Spleen (tissue), 7 donors: ENCODE results near the gene MARK1.

Source experiments
- CTCF ChIP-seq, 11 experiments: fragments of 200-600 bp in 7 of 11; fragments of 450-650 bp in 4 of 11; sonication (generic) in 4 of 11; IDR thresholded peaks in 8 of 11; conservative IDR thresholded peaks in 3 of 11; 1 replicate in 7 of 11; 2 replicates in 4 of 11; pipeline versions ENCODE4 v1.4.0 to v1.8.0; 2016 to 2021; ENCODE audit warnings: antibody characterized with exemption in 11 of 11, inconsistent platforms in 4 of 11, mild to moderate bottlenecking in 1 of 11
- POLR2A ChIP-seq, 3 donors: fragments of 450-650 bp; IDR thresholded peaks; one replicate each; pipeline ENCODE4 v1.5.1; 2017; ENCODE audit warnings: antibody characterized with exemption in 3 of 3, mild to moderate bottlenecking in 1 of 3
- POLR2AphosphoS5 ChIP-seq, 3 donors: sonication (generic); formaldehyde crosslinking; IDR thresholded peaks; one replicate each; pipeline ENCODE4 v1.5.1; 2017; ENCODE audit warnings: antibody characterized with exemption in 3 of 3
- donor health status: DM: no; HTN: no; CAD: no; lungs with moderate emphysema.
- donor health status: DM: no; HTN: no; CAD: no.
- donor health status: DM: no; HTN: no; CAD: no.

DNA sequence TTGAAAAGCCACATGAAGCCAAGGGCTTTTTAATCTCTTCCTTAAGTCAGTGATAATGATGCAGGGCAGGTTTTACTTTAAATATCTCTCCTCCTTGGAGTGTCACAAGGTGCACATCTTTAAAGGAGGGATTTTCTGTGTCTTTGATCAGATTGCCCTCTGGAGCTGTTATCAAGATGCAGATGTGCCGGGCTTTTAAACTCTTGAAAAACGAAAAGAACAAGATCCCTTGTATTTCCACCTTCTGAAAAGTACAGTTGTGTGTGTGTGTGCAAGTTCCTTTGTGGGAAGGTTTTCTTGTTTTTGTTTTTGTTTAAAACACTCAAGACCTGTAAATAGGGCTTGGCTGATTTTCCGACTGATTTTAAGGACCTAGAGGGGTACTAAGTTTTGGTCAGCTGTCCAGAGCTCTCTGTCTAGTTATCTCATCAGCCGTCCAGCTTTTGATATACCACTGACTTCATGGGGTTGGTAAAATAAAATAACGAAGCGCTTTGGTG lies 1.6 kb downstream of the MARK1 start:
- TF ChIP-seq CTCF (IDR thresholded peaks at IDR 0.05 in 8 of 11, conservative IDR thresholded peaks at IDR 0.05 in 3 of 11) (no peak), POLR2A (IDR thresholded peaks at IDR 0.05) (no peak), POLR2AphosphoS5 (IDR thresholded peaks at IDR 0.05) (no peak)
